ENCODE results near the gene ZNF778. TPM values are rescaled to one million over a fixed set of nuclear protein-coding genes. Genes with fewer than 3 reads are reported as not detected.

ZNF778 gene
- total RNA-seq, 2 donors from 2014 or later = 13.0 to 16.3 TPM

GRCh38 chr16:89172528-89173173 lies 44.9 kb upstream of the ZNF778 start:
- Mint-ChIP-seq H3K9me3 (no peaks in the 10 kb centered on the region), H3K36me3 (ENCODE audit: low read depth) (no peaks in the 10 kb centered on the region), H3K4me1 (peaks cover 4% of the 10 kb centered on the region), H3K4me3 (no peak overlapping the region), H3K27me3 (ENCODE audit: insufficient read depth) (peaks cover 29% of the 10 kb centered on the region), H3K27ac (no peak overlapping the region)
- H3K27me3 ChIP-seq (ENCODE audit: control insufficient read depth, insufficient read depth, low read length, poor library complexity, severe bottlenecking) = peaks cover 38% of the 10 kb centered on the region
- H3K9me3 ChIP-seq (ENCODE audit: control insufficient read depth, low read length) = no peaks in the 10 kb centered on the region
- H3K4me1 ChIP-seq (ENCODE audit: control insufficient read depth, insufficient read depth, low read length) = peaks cover 2% of the 10 kb centered on the region
- no peak overlapping the region for H3K27ac ChIP-seq (ENCODE audit: low read depth, low read length)
- H3K4me3 ChIP-seq (ENCODE audit: low read length) = no peak overlapping the region
- no peak for DNase-seq
- H3K36me3 ChIP-seq (ENCODE audit: control insufficient read depth, insufficient read depth, low read length) = no peaks in the 10 kb centered on the region
- TF ChIP-seq, protein P1, sequence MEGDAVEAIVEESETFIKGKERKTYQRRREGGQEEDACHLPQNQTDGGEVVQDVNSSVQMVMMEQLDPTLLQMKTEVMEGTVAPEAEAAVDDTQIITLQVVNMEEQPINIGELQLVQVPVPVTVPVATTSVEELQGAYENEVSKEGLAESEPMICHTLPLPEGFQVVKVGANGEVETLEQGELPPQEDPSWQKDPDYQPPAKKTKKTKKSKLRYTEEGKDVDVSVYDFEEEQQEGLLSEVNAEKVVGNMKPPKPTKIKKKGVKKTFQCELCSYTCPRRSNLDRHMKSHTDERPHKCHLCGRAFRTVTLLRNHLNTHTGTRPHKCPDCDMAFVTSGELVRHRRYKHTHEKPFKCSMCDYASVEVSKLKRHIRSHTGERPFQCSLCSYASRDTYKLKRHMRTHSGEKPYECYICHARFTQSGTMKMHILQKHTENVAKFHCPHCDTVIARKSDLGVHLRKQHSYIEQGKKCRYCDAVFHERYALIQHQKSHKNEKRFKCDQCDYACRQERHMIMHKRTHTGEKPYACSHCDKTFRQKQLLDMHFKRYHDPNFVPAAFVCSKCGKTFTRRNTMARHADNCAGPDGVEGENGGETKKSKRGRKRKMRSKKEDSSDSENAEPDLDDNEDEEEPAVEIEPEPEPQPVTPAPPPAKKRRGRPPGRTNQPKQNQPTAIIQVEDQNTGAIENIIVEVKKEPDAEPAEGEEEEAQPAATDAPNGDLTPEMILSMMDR (conservative IDR thresholded peaks at IDR 0.05) = no peak
- no peak overlapping the region for H3K9ac ChIP-seq (ENCODE audit: extremely low read depth, low read length, poor library complexity, severe bottlenecking)
- 83 to 92% methylated on average over 8 to 13 of the region's 13 CpGs for WGBS, 2 experiments (ENCODE audit: insufficient coverage in 1 of 2, insufficient read length in 1 of 2)

DNA sequence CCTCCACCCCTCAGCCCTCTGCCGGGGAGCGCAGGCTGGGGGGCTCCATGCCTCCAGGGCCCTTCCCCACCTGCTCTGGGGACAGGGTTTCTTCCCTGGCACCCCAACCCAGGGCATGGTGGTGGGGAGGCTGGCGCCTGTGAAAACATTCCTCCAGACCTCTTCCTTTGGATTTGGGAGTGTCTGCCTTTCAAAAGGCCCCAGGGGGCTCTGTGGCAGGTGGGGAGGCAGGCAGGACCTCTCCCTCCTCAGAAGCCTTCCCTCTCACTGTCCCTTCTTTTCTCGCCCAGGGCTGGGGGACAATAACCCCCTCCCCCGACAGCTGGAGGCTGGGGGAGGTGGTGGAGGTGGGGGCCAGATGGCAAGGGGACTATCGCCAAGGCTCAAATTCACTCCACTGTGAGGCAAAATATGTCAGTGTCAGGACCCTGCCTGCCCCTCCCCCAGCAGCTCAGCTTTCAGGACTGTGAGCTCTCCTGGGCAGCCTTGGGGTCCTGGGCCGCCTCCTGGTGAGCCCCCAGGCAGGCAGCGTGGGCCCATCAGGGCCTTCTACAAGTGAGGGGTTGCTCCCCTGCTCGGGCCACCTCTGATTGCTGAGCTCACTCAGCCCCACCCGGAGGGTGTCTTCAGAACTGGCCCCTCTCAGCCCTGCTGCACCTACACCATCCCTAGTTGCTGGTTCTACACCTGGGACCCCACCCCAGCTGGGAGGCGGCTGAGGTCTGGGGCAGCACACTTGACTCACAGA lies 44.2 kb upstream of the ZNF778 start:
- Histone ChIP-seq H3K4me1 (ENCODE audit: control insufficient read depth, insufficient read depth, low read length) (peaks cover 2% of the 10 kb centered on the region), H3K27ac (ENCODE audit: low read depth, low read length) (no peak overlapping the region), H3K36me3 (ENCODE audit: control insufficient read depth, insufficient read depth, low read length) (no peaks in the 10 kb centered on the region), H3K9me3 (ENCODE audit: control insufficient read depth, low read length) (no peaks in the 10 kb centered on the region), H3K27me3 (ENCODE audit: control insufficient read depth, insufficient read depth, low read length, poor library complexity, severe bottlenecking) (peaks cover 38% of the 10 kb centered on the region), H3K9ac (ENCODE audit: extremely low read depth, low read length, poor library complexity, severe bottlenecking) (no peak overlapping the region), H3K4me3 (ENCODE audit: low read length) (no peak overlapping the region)
- no peak for DNase-seq
- no peaks in the 10 kb centered on the region for H3K9me3 Mint-ChIP-seq
- H3K36me3 Mint-ChIP-seq (ENCODE audit: low read depth) = no peaks in the 10 kb centered on the region
- no peak overlapping the region for H3K4me3 Mint-ChIP-seq
- H3K4me1 Mint-ChIP-seq = peaks cover 4% of the 10 kb centered on the region
- TF ChIP-seq, protein P1 (conservative IDR thresholded peaks at IDR 0.05) = no peak
- 40 to 71% methylated on average over 1 to 9 of the region's 11 CpGs for WGBS, 2 experiments (ENCODE audit: insufficient coverage in 1 of 2, insufficient read length in 1 of 2)
- peaks cover 29% of the 10 kb centered on the region for H3K27me3 Mint-ChIP-seq (ENCODE audit: insufficient read depth)
- H3K27ac Mint-ChIP-seq = no peak overlapping the region

DNA sequence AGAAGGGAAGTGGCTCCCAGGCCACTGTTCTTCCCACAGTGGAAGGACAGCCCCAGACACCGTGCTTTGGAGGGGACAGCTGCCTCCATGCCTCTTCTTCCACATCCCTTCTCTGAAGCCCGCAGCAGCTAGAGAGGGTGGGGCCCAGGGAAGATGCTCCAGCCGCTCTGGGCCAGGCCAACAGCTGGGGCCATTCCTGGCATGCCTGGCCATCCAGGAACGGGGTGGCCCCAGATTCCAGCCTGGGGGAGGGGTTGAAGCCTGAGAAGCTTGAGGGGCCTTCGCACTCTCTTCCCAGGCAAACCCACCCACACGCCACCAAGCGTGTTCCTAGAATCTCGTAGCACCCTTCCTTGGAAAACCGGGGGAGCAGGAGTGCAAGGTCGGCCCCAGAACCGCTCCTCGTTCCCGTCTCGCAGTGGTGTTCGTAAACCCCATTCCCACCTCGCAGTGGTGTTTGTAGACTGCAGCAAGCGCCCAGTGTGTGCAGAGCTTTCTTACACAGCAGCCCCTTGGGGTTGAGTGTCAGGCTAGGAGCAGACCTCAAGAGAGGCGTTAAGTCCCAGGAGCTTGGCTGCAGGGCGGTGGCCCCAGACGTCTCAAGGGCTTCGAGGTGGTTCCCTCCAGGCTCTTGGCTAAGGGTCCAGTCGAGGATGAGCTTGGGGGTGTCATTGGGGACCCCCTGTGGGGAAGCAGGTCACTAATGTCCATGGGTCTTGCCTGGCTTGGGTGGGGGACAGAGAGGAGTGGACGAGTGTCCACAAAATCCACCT lies 43.3 kb upstream of the ZNF778 start:
- Mint-ChIP-seq H3K27me3 (ENCODE audit: insufficient read depth) (peaks cover 28% of the 10 kb centered on the region), H3K36me3 (ENCODE audit: low read depth) (no peaks in the 10 kb centered on the region), H3K27ac (no peak overlapping the region), H3K4me3 (no peak overlapping the region), H3K4me1 (peaks cover 4% of the 10 kb centered on the region), H3K9me3 (no peaks in the 10 kb centered on the region)
- TF ChIP-seq, protein P1 (conservative IDR thresholded peaks at IDR 0.05) = no peak
- H3K36me3 ChIP-seq (ENCODE audit: control insufficient read depth, insufficient read depth, low read length) = no peaks in the 10 kb centered on the region
- no peak overlapping the region for H3K27ac ChIP-seq (ENCODE audit: low read depth, low read length)
- peaks cover 2% of the 10 kb centered on the region for H3K4me1 ChIP-seq (ENCODE audit: control insufficient read depth, insufficient read depth, low read length)
- WGBS, 2 experiments (ENCODE audit: insufficient coverage in 1 of 2, insufficient read length in 1 of 2) = 87 to 91% methylated on average over 11 to 23 of the region's 23 CpGs
- no peak for DNase-seq
- no peaks in the 10 kb centered on the region for H3K9me3 ChIP-seq (ENCODE audit: control insufficient read depth, low read length)
- no peak overlapping the region for H3K4me3 ChIP-seq (ENCODE audit: low read length)
- no peak overlapping the region for H3K9ac ChIP-seq (ENCODE audit: extremely low read depth, low read length, poor library complexity, severe bottlenecking)
- H3K27me3 ChIP-seq (ENCODE audit: control insufficient read depth, insufficient read depth, low read length, poor library complexity, severe bottlenecking) = peaks cover 37% of the 10 kb centered on the region
